RWPE1 (cell line): ENCODE data around the gene BLVRB.
"Not testable (repeated sequence)": the region's sequence is repeated elsewhere in the genome, so short reads cannot be mapped to it uniquely, and the experiment has no call there.

Experiments used
- CTCF ChIA-PET: fragments of 350-600 bp; sonication (Branson Sonifier 250); formaldehyde crosslinking; extraction: SDS; loops from one replicate; lab custom pipeline; 2021; lab: Yijun Ruan, JAX
- POLR2A ChIA-PET: fragments of 400-600 bp; formaldehyde crosslinking; extraction: SDS; loops from one replicate; lab custom pipeline; 2020; ENCODE audit warnings: antibody characterized with exemption; ENCODE audit not compliant: low non-redundant PET; lab: Yijun Ruan, JAX
- DNase-seq: peaks from one replicate; pipeline ENCODE4 v3.0.0; 2012; ENCODE audit warnings: low spot score
- H3K27ac ChIP-seq: fragments of 450-650 bp; 2 replicates; pipeline ENCODE4 v1.5.1; 2017
- CTCF ChIP-seq: fragments of 450-650 bp; conservative IDR thresholded peaks from 2 replicates; pipeline ENCODE4 v1.5.1; 2017; ENCODE audit warnings: low read depth, mild to moderate bottlenecking

BLVRB gene

GRCh38 chr19:40464059-40465024 is 1.2 kb downstream of the BLVRB start:
- H3K27ac ChIP-seq, result peak overlapping the region; percentile 85
- ChIA-PET CTCF (interaction anchor here (0.5 to 1.9 kb wide), 10 partner anchors 13 to 138 kb away, joined by 3 to 10 read pairs (median 4); partner anchors contain the start of gene LTBP4), POLR2A (interaction anchor here (1.2 kb wide), 1 partner anchor 21 kb away, joined by 3 read pairs; no protein-coding TSS in a partner anchor)
- DNase-seq, result peak; percentile 67
- peak; percentile 78 for TF ChIP-seq CTCF

DNA sequence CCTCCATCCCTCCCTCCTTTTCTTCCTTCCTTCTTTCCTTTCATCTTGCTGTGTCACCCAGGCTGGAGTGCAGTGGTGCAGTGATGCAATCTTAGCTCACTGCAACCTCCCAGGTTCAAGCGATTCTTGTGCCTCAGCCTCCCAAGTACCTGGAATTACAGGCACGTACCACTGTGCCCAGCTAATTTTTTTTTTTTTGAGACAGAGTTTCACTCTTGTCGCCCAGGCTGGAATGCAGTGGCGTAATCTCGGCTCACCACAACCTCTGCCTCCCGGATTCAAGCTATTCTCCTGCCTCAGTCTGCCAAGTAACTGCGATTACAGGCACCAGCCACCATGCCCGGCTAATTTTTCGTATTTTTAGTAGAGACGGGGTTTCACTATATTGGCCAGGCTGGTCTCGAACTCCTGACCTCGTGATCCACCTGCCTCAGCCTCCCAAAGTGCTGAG is 1.9 kb downstream of the BLVRB start:
- ChIA-PET CTCF (interaction anchor here (0.5 to 1.9 kb wide), 6 partner anchors 13 to 139 kb away, joined by 3 to 10 read pairs (median 6); partner anchors contain the start of gene LTBP4), POLR2A (interaction anchor here (1.1 kb wide), 1 partner anchor 20 kb away, joined by 4 read pairs; no protein-coding TSS in a partner anchor)
- H3K27ac ChIP-seq, result peak overlapping the region; percentile 85
- DNase-seq, result not testable (repeated sequence)

GRCh38 chr19:40461669-40462221 is 3.8 kb downstream of the BLVRB start:
- peak overlapping the region; percentile 43 for H3K27ac ChIP-seq
- no peak for DNase-seq
- ChIA-PET POLR2A (no interaction called here), CTCF (no interaction called here)
- no peak for TF ChIP-seq CTCF

GRCh38 chr19:40460185-40460584 is 5.4 kb downstream of the BLVRB start:
- ChIA-PET CTCF (no interaction called here), POLR2A (no interaction called here)

DNA sequence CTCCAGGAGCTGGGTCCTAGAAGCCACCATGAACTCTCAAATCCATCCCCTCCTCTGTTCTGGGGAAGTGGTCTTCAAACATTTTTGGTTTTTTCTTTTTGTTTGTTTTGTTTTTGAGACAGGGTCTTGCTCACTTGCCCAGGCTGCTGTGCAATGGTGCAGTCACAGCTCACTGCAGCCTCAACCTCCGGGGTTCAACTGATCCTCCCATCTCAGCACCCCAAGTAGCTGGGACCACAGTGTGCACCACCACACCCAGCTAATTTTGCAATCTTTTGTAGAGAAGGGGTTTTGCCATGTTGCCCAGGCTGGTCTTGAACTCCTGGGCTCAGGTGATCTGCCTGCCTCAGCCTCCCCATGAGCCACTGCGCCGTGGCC is 7.0 kb downstream of the BLVRB start:
- DNase-seq, result no peak
- no peak overlapping the region for H3K27ac ChIP-seq
- ChIA-PET POLR2A (no interaction called here), CTCF (interaction anchor here (0.7 kb wide), 2 partner anchors 111 to 966 kb away, joined by 3 to 5 read pairs; no protein-coding TSS in a partner anchor)
- TF ChIP-seq CTCF, result no peak

More at GRCh38 chr19:40460185-40460584, 5.4 kb downstream of the BLVRB start:
- no peak for DNase-seq
- TF ChIP-seq CTCF, result no peak
- H3K27ac ChIP-seq, result peak overlapping the region; percentile 43; the same call in 1 of the 2 replicates

DNA sequence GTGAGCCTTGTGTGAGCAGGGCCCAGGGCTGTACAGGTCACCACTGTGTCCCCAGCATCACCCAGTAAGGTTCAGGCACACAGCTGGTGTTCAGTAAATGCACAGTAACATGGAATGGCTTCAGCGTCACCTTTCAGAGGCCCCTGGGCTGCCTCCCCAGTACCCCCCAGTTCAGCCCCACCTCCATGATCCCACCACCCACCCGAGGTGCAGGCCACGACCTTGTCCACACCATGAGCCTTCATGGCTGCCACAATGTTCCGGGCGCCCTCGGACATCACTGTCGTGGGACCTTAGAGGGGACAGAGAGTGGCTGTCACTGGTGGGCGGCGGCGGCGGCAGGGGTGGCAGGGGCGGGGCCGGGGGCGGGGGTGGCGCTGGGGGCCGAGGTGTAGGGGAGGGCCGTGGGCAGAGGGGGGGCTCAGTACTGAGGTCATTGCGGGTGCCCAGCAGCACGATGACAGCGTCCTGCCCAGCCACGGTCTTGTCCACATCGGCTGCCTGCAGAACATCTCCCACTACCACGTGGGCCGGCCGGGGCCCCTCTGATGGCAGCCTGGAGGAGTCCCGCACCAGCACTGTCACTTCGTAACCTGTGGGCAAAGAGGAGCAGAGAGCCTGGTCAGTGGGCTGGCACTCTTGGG is 7.5 kb downstream of the BLVRB start:
- POLR2A ChIA-PET, result no interaction called here
- CTCF ChIA-PET, result interaction anchor here (0.7 kb wide), 1 partner anchor 112 kb away, joined by 3 read pairs; no protein-coding TSS in a partner anchor
- no peak for DNase-seq
- TF ChIP-seq CTCF, result no peak
- peak overlapping the region; percentile 43; the same call in 1 of the 2 replicates for H3K27ac ChIP-seq
